ENCODE data around the gene INTS14.

GRCh38 chr15:65631503-65631902, 20.6 kb upstream of the INTS14 start:
- no peak for TF ChIP-seq FOSL1 (IDR thresholded peaks at IDR 0.05; ENCODE audit: insufficient read depth, low read depth, low read length)
- TF ChIP-seq SP1 (IDR thresholded peaks at IDR 0.05; ENCODE audit: low read depth, low read length) = no peak
- TF ChIP-seq TAF1 (IDR thresholded peaks at IDR 0.05; ENCODE audit: low read depth, low read length) = no peak
- no peak for TF ChIP-seq RNF2 (IDR thresholded peaks at IDR 0.05; ENCODE audit: borderline replicate concordance, low read depth, low read length, missing control alignments, poor library complexity, severe bottlenecking)
- no peak for TF ChIP-seq CTCF (IDR thresholded peaks at IDR 0.05; ENCODE audit: control extremely low read depth in 1 of 3, insufficient read depth in 1 of 3, low read depth in 1 of 3, low read length in 3 of 3)
- TF ChIP-seq SP2 (IDR thresholded peaks at IDR 0.05; ENCODE audit: low read length) = no peak
- no peak for TF ChIP-seq BCL11A (IDR thresholded peaks at IDR 0.05; ENCODE audit: low read depth in 2 of 2, low read length in 2 of 2)
- no peak for TF ChIP-seq SIN3A (conservative IDR thresholded peaks at IDR 0.05 in 1 of 2, IDR thresholded peaks at IDR 0.05 in 1 of 2; ENCODE audit: low read depth in 1 of 2, low read length in 2 of 2)
- no peak for TF ChIP-seq NRF1 (IDR thresholded peaks at IDR 0.05; ENCODE audit: low read depth, low read length)
- no peak for TF ChIP-seq JUND (IDR thresholded peaks at IDR 0.05; ENCODE audit: low read length)
- TF ChIP-seq CBX8 (IDR thresholded peaks at IDR 0.05; ENCODE audit: borderline replicate concordance, low read depth, low read length) = no peak
